Adrenal gland (tissue), 5 donors: Measurements from ENCODE around the gene SMIM14.

Source experiments
- CTCF ChIP-seq, 6 experiments: fragments of 450-650 bp in 4 of 6; fragments of 200-600 bp in 2 of 6; sonication (generic) in 1 of 6; IDR thresholded peaks; 1 replicate in 5 of 6; 2 replicates in 1 of 6; pipeline versions ENCODE4 v1.5.1 to v1.8.0; 2016 to 2021; ENCODE audit warnings: antibody characterized with exemption in 6 of 6, mild to moderate bottlenecking in 2 of 6, moderate library complexity in 1 of 6
- POLR2A ChIP-seq, 2 donors: fragments of 450-650 bp; IDR thresholded peaks; one replicate each; pipeline ENCODE4 v1.6.1; 2017; ENCODE audit warnings: antibody characterized with exemption in 2 of 2, mild to moderate bottlenecking in 2 of 2, moderate library complexity in 1 of 2
- donor health status: DM: no; HTN: no; CAD: no.

- TF ChIP-seq CTCF (IDR thresholded peaks at IDR 0.05) (no peak), POLR2A (IDR thresholded peaks at IDR 0.05) (no peak)
Observed at GRCh38 chr4:39521253-39521919, 117.3 kb downstream of the SMIM14 start.
